Suprapubic skin (tissue), 4 donors: ENCODE results near the gene CORO1C.

Experiments used
- EP300 ChIP-seq: sonication (generic); formaldehyde crosslinking; IDR thresholded peaks from one replicate; pipeline ENCODE4 v1.6.1; 2017; ENCODE audit warnings: antibody characterized with exemption
- POLR2A ChIP-seq, 2 donors: fragments of 450-650 bp; IDR thresholded peaks; one replicate each; pipeline ENCODE4 v1.6.1; 2017; ENCODE audit warnings: antibody characterized with exemption in 2 of 2, mild to moderate bottlenecking in 2 of 2, moderate library complexity in 2 of 2
- POLR2AphosphoS5 ChIP-seq, 3 donors: sonication (generic); formaldehyde crosslinking; IDR thresholded peaks; one replicate each; pipeline ENCODE4 v1.6.1; 2017; ENCODE audit warnings: antibody characterized with exemption in 3 of 3
- TF ChIP-seq, protein P1 (sequence below), 2 donors: fragments of 200-600 bp in 1 of 2; fragments of 450-650 bp in 1 of 2; sonication (generic) in 1 of 2; IDR thresholded peaks; one replicate each; pipeline ENCODE4 v1.5.1; 2016 to 2019; ENCODE audit warnings: antibody characterized with exemption in 2 of 2, mild to moderate bottlenecking in 1 of 2, moderate library complexity in 1 of 2

DNA sequence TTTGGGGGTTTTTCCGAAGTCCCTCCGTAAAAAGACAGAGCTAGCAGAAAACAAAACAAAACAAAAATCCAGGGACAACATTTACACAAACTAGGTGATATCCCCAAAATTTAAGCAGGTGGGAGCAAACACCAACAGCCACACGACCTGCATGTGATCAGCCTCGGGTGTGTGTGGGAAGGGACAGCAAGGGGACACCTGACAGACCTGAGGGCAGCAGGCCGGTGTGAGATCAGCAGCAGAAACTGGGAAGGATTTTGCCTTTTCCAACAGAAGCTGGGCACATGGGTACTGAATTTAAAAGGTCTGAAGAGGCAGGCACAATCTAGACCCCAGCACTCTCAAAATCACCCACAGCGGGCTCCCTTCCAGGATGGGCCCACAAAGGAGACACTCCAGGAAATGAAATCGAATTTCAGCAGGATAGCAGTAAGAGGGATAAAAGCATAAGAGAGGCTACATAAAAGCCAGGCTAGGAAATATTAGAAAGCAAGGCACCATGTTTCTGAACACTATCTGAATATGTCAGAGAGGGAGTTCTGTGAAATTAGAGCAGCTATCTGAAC, 61.2 kb downstream of the CORO1C start:
- TF ChIP-seq, protein P1, sequence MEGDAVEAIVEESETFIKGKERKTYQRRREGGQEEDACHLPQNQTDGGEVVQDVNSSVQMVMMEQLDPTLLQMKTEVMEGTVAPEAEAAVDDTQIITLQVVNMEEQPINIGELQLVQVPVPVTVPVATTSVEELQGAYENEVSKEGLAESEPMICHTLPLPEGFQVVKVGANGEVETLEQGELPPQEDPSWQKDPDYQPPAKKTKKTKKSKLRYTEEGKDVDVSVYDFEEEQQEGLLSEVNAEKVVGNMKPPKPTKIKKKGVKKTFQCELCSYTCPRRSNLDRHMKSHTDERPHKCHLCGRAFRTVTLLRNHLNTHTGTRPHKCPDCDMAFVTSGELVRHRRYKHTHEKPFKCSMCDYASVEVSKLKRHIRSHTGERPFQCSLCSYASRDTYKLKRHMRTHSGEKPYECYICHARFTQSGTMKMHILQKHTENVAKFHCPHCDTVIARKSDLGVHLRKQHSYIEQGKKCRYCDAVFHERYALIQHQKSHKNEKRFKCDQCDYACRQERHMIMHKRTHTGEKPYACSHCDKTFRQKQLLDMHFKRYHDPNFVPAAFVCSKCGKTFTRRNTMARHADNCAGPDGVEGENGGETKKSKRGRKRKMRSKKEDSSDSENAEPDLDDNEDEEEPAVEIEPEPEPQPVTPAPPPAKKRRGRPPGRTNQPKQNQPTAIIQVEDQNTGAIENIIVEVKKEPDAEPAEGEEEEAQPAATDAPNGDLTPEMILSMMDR (IDR thresholded peaks at IDR 0.05): no peak
- no peak for TF ChIP-seq POLR2AphosphoS5 (IDR thresholded peaks at IDR 0.05)
- TF ChIP-seq EP300: no peak
- no peak for TF ChIP-seq POLR2A (IDR thresholded peaks at IDR 0.05)
